Loucy (cell line): ENCODE results near the gene VPS54.

Experiments used
- H2AFZ ChIP-seq: fragments of 200-600 bp; sonication (generic); 2 replicates; pipeline ENCODE4 v1.6.0; 2016; ENCODE audit warnings: antibody characterized with exemption, mild to moderate bottlenecking, low read length, moderate library complexity
- H3F3A ChIP-seq: fragments of 200-600 bp; 2 replicates; pipeline ENCODE4 v1.6.0; 2016; ENCODE audit warnings: antibody characterized with exemption, low read depth, mild to moderate bottlenecking
- H3K27me3 ChIP-seq: fragments of 200-600 bp; sonication (generic); 2 replicates; pipeline ENCODE4 v1.6.1; 2014; ENCODE audit warnings: low read length, mild to moderate bottlenecking; ENCODE audit not compliant: insufficient read depth, poor library complexity, severe bottlenecking
- H3K36me3 ChIP-seq: fragments of 200-600 bp; sonication (generic); 2 replicates; pipeline ENCODE4 v1.6.1; 2016; ENCODE audit warnings: low read length; ENCODE audit not compliant: insufficient read depth
- H3K4me1 ChIP-seq: fragments of 200-600 bp; sonication (generic); 2 replicates; pipeline ENCODE4 v1.5.1; 2014; ENCODE audit warnings: low read length, mild to moderate bottlenecking; ENCODE audit not compliant: insufficient read depth, poor library complexity, severe bottlenecking
- H3K4me2 ChIP-seq: fragments of 200-600 bp; sonication (generic); 2 replicates; pipeline ENCODE4 v1.6.0; 2014; ENCODE audit warnings: antibody characterized with exemption, low read length, low read depth, mild to moderate bottlenecking; ENCODE audit not compliant: poor library complexity, severe bottlenecking
- H3K4me3 ChIP-seq: fragments of 200-600 bp; sonication (generic); 2 replicates; pipeline ENCODE4 v1.5.1; 2014; ENCODE audit warnings: low read length, mild to moderate bottlenecking, mixed read lengths; ENCODE audit not compliant: poor library complexity, severe bottlenecking
- H3K79me2 ChIP-seq: fragments of 200-600 bp; sonication (generic); 2 replicates; pipeline ENCODE4 v1.6.1; 2014; ENCODE audit warnings: low read length; ENCODE audit not compliant: insufficient read depth
- H3K9ac ChIP-seq: fragments of 200-600 bp; sonication (generic); 2 replicates; pipeline ENCODE4 v1.6.0; 2014; ENCODE audit warnings: mild to moderate bottlenecking, low read depth, low read length, moderate library complexity; ENCODE audit not compliant: poor library complexity, severe bottlenecking
- H3K9me2 ChIP-seq: fragments of 200-600 bp; sonication (generic); replicated peaks from 2 replicates; pipeline ENCODE4 v1.6.1; 2016; ENCODE audit warnings: low read depth, low read length, mixed read lengths
- H3K9me3 ChIP-seq: fragments of 200-600 bp; sonication (generic); 2 replicates; pipeline ENCODE4 v1.6.1; 2014; ENCODE audit warnings: mild to moderate bottlenecking, antibody characterized with exemption, low read length, low read depth; ENCODE audit not compliant: insufficient read depth
- H4K20me1 ChIP-seq: fragments of 200-600 bp; sonication (generic); 2 replicates; pipeline ENCODE4 v1.6.0; 2014; ENCODE audit warnings: antibody characterized with exemption, low read length, mild to moderate bottlenecking; ENCODE audit not compliant: insufficient read depth, poor library complexity, severe bottlenecking
- CTCF ChIP-seq: fragments of 200-600 bp; sonication (generic); conservative IDR thresholded peaks from 2 replicates; pipeline ENCODE4 v1.5.1; 2014; ENCODE audit warnings: mild to moderate bottlenecking, antibody characterized with exemption, low read length
- EZH2phosphoT487 ChIP-seq: fragments of 200-600 bp; IDR thresholded peaks from 2 replicates; pipeline ENCODE4 v1.6.1; 2018; ENCODE audit warnings: antibody characterized with exemption, mild to moderate bottlenecking, moderate library complexity, borderline replicate concordance

VPS54 gene

GRCh38 chr2:63875131-63875527, 144.1 kb downstream of the VPS54 start:
- Histone ChIP-seq H3K4me3 (no peak overlapping the region), H3K9ac (no peak overlapping the region), H3K4me2 (no peak overlapping the region), H4K20me1 (no peaks in the 10 kb centered on the region), H3K27me3 (no peaks in the 10 kb centered on the region), H2AFZ (no peak overlapping the region), H3K36me3 (peaks cover 54% of the 10 kb centered on the region; the same call in 1 of the 2 replicates), H3K79me2 (peaks cover 62% of the 10 kb centered on the region), H3K9me2 (no peaks in the 10 kb centered on the region), H3K4me1 (no peaks in the 10 kb centered on the region), H3K9me3 (no peaks in the 10 kb centered on the region; the same call in 1 of the 2 replicates), H3F3A (no peaks in the 10 kb centered on the region)
- TF ChIP-seq EZH2phosphoT487 (no peak), CTCF (no peak)

- no peak overlapping the region for H3K9ac ChIP-seq
- TF ChIP-seq EZH2phosphoT487: no peak
- TF ChIP-seq CTCF: no peak
- H3K36me3 ChIP-seq: peaks cover 54% of the 10 kb centered on the region; the same call in 1 of the 2 replicates
- H3K4me3 ChIP-seq: no peak overlapping the region
- H3F3A ChIP-seq: no peaks in the 10 kb centered on the region
- no peak overlapping the region for H2AFZ ChIP-seq
- H3K9me2 ChIP-seq: no peaks in the 10 kb centered on the region
- peaks cover 66% of the 10 kb centered on the region for H3K79me2 ChIP-seq
- H3K4me2 ChIP-seq: no peak overlapping the region
- H3K4me1 ChIP-seq: no peaks in the 10 kb centered on the region
- no peaks in the 10 kb centered on the region for H3K27me3 ChIP-seq
- no peaks in the 10 kb centered on the region for H4K20me1 ChIP-seq
- no peaks in the 10 kb centered on the region; the same call in 1 of the 2 replicates for H3K9me3 ChIP-seq
Measured at GRCh38 chr2:63874204-63875130, 144.8 kb downstream of the VPS54 start.

DNA sequence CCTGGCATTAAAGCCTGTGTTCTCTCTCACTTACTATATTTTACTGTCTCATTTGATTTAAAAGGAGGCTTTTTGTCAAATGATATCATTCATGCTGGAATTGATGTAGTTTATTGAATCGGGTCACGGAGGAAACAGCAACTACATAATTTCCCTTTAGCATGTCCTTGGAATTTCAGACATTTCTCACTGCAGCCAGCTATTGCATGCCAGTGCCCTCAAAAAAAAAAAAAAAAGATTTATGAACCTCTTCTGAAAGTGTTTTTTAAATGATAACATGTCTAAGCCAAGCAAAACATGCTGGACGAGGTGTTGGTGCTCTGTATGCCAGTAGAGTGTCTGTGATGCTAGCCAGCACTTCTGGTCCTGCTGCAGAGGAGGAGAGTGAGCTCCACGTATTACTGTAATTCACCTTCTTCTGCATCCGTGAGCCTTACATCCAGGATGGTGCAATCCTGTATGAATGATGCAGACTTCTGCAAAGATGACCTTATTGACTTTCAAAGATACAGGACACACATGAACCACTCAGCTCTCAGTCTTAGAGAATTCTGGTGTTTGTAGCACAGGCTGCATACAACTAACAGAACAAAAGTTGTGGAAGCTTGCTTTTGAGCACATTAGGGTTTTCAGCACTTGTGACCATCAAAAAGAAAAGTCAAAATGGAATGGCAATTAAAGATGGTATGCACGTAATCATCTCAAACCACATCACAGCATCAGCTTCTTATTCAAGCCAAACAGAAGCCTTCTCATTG, 146.5 kb downstream of the VPS54 start:
- Histone ChIP-seq H3K9me3 (no peaks in the 10 kb centered on the region; the same call in 1 of the 2 replicates), H4K20me1 (no peaks in the 10 kb centered on the region), H3K4me1 (no peaks in the 10 kb centered on the region), H3K27me3 (no peaks in the 10 kb centered on the region), H2AFZ (no peak overlapping the region), H3K36me3 (peaks cover 45% of the 10 kb centered on the region; the same call in 1 of the 2 replicates), H3K4me2 (no peak overlapping the region), H3K79me2 (peaks cover 75% of the 10 kb centered on the region), H3F3A (no peaks in the 10 kb centered on the region), H3K9me2 (no peaks in the 10 kb centered on the region), H3K4me3 (no peak overlapping the region), H3K9ac (no peak overlapping the region)
- TF ChIP-seq EZH2phosphoT487 (no peak), CTCF (no peak)
